Nephron (organoid): ENCODE measurements around the gene TBCD.

Experiments used
- H3K27ac Mint-ChIP-seq, 3 experiments: 2 replicates each; pipeline ENCODE4 v1.8.0; 2020; ENCODE audit warnings: mixed read lengths in 3 of 3, mild to moderate bottlenecking in 2 of 3, moderate library complexity in 1 of 3
- H3K27me3 Mint-ChIP-seq: 2 replicates; pipeline ENCODE4 v1.8.0; 2021; ENCODE audit warnings: low read depth, mild to moderate bottlenecking, moderate library complexity, mixed read lengths
- H3K36me3 Mint-ChIP-seq: 2 replicates; pipeline ENCODE4 v1.8.0; 2020; ENCODE audit warnings: low read depth, mixed read lengths
- H3K4me1 Mint-ChIP-seq: 2 replicates; pipeline ENCODE4 v1.8.0; 2020; ENCODE audit warnings: mixed read lengths
- H3K4me3 Mint-ChIP-seq, 3 experiments: 2 replicates each; pipeline ENCODE4 v1.8.0; 2020; ENCODE audit warnings: mild to moderate bottlenecking in 3 of 3, mixed read lengths in 3 of 3, moderate library complexity in 2 of 3
- H3K9me3 Mint-ChIP-seq: 2 replicates; pipeline ENCODE4 v1.8.0; 2020; ENCODE audit warnings: mixed read lengths
- TF ChIP-seq, protein P1 (sequence below), 3 experiments: fragments of 200-600 bp; sonication (generic); IDR thresholded peaks; one replicate each; pipeline ENCODE4 v1.5.0; 2021; ENCODE audit warnings: antibody characterized with exemption in 3 of 3; ENCODE audit not compliant: unreplicated experiment in 3 of 3

TBCD gene

DNA sequence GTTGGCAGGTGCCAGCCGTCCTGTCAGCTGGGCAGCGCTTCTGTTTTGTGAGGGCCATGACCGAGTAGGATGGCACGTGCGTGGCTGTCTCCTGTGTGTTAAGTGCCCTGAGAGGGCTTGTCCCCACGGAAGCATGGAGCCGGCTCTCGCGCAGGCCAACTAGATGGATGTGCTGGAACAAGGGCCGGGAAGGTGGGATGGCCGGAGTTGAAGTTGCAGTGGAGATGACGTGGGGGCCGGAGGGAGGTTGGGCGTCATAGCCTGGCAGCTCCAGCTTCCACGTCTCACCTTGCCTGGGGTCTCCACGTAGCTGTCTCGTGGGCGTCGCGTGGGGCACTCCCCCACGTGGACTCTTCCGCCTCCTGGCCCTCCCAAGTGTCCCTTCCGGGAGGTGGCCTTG is 27.7 kb downstream of the TBCD start:
- peaks cover 25% of the 10 kb centered on the region for H3K36me3 Mint-ChIP-seq

DNA sequence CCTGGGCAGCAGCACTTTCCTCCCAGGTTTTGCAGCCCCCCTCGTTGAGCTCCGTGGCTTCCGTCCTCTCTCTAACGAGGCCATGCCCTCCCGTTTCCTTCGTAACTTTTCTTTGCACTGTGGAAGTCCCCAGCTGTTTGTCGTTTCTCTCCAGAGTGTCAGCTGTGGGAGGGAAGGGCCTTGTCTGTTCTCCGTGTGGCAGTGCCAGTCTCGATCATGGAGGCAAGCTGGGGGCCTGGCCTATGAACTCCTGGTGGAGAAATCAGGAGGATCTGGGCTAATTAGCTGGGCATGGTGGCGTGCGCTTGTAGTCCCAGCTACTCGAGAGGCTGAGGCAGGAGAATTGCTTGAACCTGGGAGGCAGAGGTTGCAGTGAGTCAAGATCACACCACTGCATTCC is 28.3 kb downstream of the TBCD start:
- H3K27me3 Mint-ChIP-seq = no peaks in the 10 kb centered on the region
- H3K4me1 Mint-ChIP-seq = peaks cover 26% of the 10 kb centered on the region

More for the DNA sequence above, 27.7 kb downstream of the TBCD start:
- Mint-ChIP-seq H3K4me3 (no peak overlapping the region), H3K27ac (no peak overlapping the region), H3K27me3 (no peaks in the 10 kb centered on the region), H3K9me3 (no peaks in the 10 kb centered on the region), H3K4me1 (peaks cover 26% of the 10 kb centered on the region)
- TF ChIP-seq, protein P1, sequence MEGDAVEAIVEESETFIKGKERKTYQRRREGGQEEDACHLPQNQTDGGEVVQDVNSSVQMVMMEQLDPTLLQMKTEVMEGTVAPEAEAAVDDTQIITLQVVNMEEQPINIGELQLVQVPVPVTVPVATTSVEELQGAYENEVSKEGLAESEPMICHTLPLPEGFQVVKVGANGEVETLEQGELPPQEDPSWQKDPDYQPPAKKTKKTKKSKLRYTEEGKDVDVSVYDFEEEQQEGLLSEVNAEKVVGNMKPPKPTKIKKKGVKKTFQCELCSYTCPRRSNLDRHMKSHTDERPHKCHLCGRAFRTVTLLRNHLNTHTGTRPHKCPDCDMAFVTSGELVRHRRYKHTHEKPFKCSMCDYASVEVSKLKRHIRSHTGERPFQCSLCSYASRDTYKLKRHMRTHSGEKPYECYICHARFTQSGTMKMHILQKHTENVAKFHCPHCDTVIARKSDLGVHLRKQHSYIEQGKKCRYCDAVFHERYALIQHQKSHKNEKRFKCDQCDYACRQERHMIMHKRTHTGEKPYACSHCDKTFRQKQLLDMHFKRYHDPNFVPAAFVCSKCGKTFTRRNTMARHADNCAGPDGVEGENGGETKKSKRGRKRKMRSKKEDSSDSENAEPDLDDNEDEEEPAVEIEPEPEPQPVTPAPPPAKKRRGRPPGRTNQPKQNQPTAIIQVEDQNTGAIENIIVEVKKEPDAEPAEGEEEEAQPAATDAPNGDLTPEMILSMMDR (IDR thresholded peaks at IDR 0.05; ENCODE audit: unreplicated experiment in 3 of 3) = no peak

DNA sequence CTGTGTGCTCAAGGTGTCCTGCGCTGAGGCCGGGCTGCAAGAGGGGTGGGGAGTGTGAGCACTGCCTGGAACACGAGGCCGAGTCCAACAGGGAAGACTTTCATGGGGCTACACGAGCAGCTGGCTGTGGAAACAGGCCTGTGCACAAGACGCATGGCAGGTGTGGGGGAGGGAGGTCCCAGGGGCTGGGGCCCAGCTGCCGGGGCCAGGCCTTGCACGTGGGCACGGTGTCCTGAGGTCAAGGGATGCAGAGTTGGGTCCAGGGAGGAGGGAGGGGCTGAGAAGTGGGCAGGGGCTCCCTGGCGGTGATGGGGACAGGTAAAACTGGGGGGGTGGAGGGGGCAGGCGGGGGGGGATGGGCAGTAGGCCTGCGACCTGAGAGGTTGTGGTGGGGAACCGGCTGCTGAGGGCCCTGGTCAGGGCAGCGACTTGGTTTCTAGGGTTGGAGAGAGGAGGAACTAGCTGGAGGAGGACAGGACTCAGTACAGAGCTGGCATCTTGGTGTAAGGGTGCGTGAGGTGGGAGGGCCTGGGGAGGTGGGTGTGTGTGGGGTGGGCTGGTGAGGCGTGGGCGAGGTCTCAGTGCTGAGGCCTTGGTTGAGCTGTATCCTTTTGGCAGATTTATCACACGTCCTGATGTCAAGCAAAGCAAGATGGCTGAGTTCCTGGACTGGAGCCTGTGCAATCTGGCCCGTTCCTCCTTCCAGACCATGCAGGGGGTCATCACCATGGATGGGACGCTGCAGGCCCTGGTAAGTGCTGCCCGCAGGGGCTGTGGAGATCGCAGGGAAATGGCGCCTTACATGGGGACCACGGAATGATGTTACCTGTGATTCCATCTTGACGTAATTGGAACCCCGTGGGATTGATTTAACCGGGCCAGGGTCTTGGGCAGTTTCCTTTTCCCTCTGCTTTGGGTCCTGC is 29.4 kb downstream of the TBCD start:
- no peaks in the 10 kb centered on the region for H3K9me3 Mint-ChIP-seq
- TF ChIP-seq, protein P1 (IDR thresholded peaks at IDR 0.05; ENCODE audit: unreplicated experiment in 3 of 3) = no peak
- H3K4me3 Mint-ChIP-seq = no peak overlapping the region
- H3K27ac Mint-ChIP-seq = peak overlapping the region; percentile 53 to 77 (median 61)
- no peaks in the 10 kb centered on the region for H3K27me3 Mint-ChIP-seq
- H3K4me1 Mint-ChIP-seq = peaks cover 26% of the 10 kb centered on the region
- peaks cover 23% of the 10 kb centered on the region for H3K36me3 Mint-ChIP-seq

More for the DNA sequence above, 28.3 kb downstream of the TBCD start:
- TF ChIP-seq, protein P1 (IDR thresholded peaks at IDR 0.05; ENCODE audit: unreplicated experiment in 3 of 3) = no peak
- no peaks in the 10 kb centered on the region for H3K9me3 Mint-ChIP-seq
- no peak overlapping the region for H3K4me3 Mint-ChIP-seq
- peak overlapping the region; percentile 58 to 68 (median 59) for H3K27ac Mint-ChIP-seq
- peaks cover 20% of the 10 kb centered on the region for H3K36me3 Mint-ChIP-seq

DNA sequence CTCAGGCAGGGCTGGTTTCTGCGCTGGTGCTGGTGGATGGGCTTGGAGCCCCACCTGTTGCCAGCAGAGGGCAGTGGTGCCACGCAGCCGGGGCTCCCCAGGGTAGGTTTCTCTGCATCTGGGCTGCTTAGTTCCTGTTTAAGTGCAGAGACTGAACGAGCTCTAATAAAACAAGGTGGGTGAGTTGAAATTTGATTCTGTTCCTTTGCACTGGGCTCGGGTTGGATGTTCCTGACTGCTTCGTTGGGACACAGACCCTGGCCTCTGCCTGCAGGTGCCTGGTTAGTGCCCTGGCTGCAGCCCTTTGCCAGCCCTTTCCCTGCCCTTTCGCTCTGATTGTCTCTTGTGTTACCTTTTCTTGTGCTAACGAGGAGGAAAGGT is 30.0 kb downstream of the TBCD start:
- Mint-ChIP-seq H3K9me3 (no peaks in the 10 kb centered on the region), H3K4me3 (no peak overlapping the region), H3K36me3 (peaks cover 18% of the 10 kb centered on the region), H3K4me1 (peaks cover 26% of the 10 kb centered on the region), H3K27me3 (no peaks in the 10 kb centered on the region), H3K27ac (peak overlapping the region; percentile 53 to 77 (median 61))
- TF ChIP-seq, protein P1 (IDR thresholded peaks at IDR 0.05; ENCODE audit: unreplicated experiment in 3 of 3) = peak; percentile 96 to 98 (median 97)

DNA sequence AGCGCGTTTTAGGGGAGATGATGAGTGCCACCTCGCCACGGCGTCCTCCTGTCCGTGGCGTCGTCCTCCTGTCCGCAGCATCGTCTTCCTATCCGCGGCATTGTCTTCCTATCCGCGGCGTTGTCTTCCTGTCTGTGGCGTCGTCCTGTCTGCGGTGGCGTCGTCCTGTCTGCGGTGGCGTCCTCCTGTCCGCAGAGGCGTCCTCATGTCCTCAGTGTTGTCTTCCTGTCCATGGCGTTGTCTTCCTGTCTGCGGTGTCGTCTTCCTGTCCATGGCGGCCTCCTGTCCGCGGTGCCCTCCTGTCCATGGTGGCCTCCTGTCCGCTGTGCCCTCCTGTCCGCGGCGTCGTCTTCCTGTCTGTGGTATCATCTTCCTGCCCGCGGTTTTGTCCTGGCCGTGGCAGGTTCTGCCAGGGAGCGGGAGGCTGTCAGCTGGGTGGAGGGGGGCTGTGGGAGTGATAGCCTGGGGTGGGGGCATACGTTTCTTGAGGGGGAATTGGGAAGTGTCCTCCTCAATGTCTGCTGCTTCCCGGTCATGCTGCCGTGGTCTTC is 30.9 kb downstream of the TBCD start:
- no peaks in the 10 kb centered on the region for H3K27me3 Mint-ChIP-seq
- TF ChIP-seq, protein P1 (IDR thresholded peaks at IDR 0.05; ENCODE audit: unreplicated experiment in 3 of 3) = no peak
- no peak overlapping the region for H3K4me3 Mint-ChIP-seq

More for the DNA sequence above, 30.9 kb downstream of the TBCD start:
- peaks cover 11% of the 10 kb centered on the region for H3K36me3 Mint-ChIP-seq
- H3K4me1 Mint-ChIP-seq = peaks cover 20% of the 10 kb centered on the region
- no peaks in the 10 kb centered on the region for H3K9me3 Mint-ChIP-seq
- H3K27ac Mint-ChIP-seq = peak overlapping the region in 2 of 3 experiments; percentile 14 to 59
